ENCODE data around the gene RASSF7. TPM values are rescaled to one million over a fixed set of nuclear protein-coding genes. Genes with fewer than 3 reads are reported as not detected.

Gene RASSF7
- total RNA-seq, 2 donors from 2014 or later, result 49.4 to 107 TPM

DNA sequence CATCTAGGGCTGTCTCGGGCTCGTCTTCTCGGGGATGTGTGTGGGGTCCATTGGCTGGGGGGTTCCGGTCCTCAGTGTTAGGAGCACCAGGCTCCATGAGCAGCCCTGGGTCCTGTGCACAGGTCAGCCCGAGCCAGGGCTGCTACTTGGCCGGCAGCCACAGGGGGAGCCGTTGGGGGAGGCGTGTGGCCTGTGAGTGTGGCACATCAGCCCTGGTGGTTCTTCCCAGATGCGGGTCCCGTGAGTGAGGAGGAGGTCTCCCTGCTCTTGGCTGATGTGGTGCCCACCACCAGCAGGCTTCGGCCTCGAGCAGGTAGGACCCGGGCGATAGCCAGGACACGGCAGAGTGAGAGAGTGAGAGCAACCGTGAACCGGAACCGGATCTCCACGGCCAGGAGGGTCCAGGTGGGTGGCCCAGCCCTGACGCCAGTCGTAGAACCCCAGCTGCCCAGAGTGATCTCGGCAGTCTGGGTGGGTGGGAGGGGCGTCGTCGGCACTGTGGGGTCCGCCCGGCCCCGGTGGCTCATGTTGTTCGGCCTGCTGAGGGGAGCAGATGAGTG is 36.5 kb downstream of the RASSF7 start:
- Histone ChIP-seq H3K36me3 (peaks cover 15 to 39% of the 10 kb centered on the region in 2 donors), H3K4me3 (no peak overlapping the region), H3K27me3 (replicated peaks; ENCODE audit: insufficient read depth) (no peaks in the 10 kb centered on the region), H3K4me1 (replicated peaks) (no peaks in the 10 kb centered on the region), H3K27ac (no peak overlapping the region), H3K9me3 (no peaks in the 10 kb centered on the region)
- TF ChIP-seq POLR2A (IDR thresholded peaks at IDR 0.05) (no peak), POLR2AphosphoS5 (IDR thresholded peaks at IDR 0.05) (no peak)
- TF ChIP-seq, protein P1, sequence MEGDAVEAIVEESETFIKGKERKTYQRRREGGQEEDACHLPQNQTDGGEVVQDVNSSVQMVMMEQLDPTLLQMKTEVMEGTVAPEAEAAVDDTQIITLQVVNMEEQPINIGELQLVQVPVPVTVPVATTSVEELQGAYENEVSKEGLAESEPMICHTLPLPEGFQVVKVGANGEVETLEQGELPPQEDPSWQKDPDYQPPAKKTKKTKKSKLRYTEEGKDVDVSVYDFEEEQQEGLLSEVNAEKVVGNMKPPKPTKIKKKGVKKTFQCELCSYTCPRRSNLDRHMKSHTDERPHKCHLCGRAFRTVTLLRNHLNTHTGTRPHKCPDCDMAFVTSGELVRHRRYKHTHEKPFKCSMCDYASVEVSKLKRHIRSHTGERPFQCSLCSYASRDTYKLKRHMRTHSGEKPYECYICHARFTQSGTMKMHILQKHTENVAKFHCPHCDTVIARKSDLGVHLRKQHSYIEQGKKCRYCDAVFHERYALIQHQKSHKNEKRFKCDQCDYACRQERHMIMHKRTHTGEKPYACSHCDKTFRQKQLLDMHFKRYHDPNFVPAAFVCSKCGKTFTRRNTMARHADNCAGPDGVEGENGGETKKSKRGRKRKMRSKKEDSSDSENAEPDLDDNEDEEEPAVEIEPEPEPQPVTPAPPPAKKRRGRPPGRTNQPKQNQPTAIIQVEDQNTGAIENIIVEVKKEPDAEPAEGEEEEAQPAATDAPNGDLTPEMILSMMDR (IDR thresholded peaks at IDR 0.05), result no peak
- intact Hi-C loops (cut with DNase I), result no loop called here
- no peak for DNase-seq (ENCODE audit: low spot score)
- WGBS, result 87% methylated on average over 29 of the region's 29 CpGs

DNA sequence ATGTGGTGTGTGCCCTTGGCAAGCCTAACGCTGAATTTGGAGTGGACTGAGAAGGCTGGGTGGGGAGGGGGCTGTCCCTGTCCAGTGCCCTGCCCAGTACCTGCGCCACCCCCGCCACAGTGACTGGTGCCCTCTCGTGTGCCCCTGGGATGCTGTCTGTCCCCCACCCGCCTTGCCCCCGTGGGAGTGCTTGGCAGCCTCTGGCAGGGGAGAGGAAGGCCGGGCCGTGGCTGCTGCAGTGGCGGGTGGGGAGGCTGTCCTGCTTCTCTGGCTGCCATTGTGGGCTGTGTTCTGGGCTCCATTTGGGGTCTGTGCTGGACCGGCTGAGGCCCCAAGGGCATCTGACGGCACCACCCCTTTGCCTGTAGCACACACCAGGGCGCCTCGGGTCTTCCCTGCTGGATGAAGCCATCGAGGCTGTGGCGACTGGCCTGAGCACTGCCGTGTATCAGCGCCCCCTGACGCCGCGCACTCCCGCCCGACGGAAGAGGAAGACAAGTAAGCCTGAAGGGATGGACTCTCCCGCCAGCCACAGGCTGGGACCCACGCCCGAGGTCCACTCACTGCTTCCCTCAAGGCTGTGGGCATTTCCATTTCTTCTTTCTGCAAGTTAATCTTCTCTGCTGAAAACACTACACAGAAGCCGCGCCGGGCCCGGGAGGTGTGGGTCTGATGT is 37.4 kb downstream of the RASSF7 start:
- Histone ChIP-seq H3K9me3 (no peaks in the 10 kb centered on the region), H3K27me3 (replicated peaks; ENCODE audit: insufficient read depth) (no peaks in the 10 kb centered on the region), H3K36me3 (peaks cover 7 to 41% of the 10 kb centered on the region in 2 donors), H3K4me1 (replicated peaks) (no peaks in the 10 kb centered on the region), H3K27ac (no peak overlapping the region), H3K4me3 (no peak overlapping the region)
- WGBS, result 90% methylated on average over 30 of the region's 30 CpGs
- intact Hi-C loops (cut with DNase I), result no loop called here
- TF ChIP-seq, protein P1 (IDR thresholded peaks at IDR 0.05), result no peak
- TF ChIP-seq POLR2A (IDR thresholded peaks at IDR 0.05) (no peak), POLR2AphosphoS5 (IDR thresholded peaks at IDR 0.05) (no peak)
- DNase-seq (ENCODE audit: low spot score), result no peak

GRCh38 chr11:601573-602245 is 40.9 kb downstream of the RASSF7 start:
- H3K4me1 ChIP-seq (replicated peaks), result no peaks in the 10 kb centered on the region
- WGBS, result 91% methylated on average over 23 of the region's 23 CpGs
- no peaks in the 10 kb centered on the region for H3K9me3 ChIP-seq
- intact Hi-C loops (cut with DNase I), result no loop called here
- no peak for DNase-seq (ENCODE audit: low spot score)
- no peaks in the 10 kb centered on the region for H3K27me3 ChIP-seq (replicated peaks; ENCODE audit: insufficient read depth)
- H3K27ac ChIP-seq, result no peak overlapping the region
- TF ChIP-seq POLR2AphosphoS5 (IDR thresholded peaks at IDR 0.05) (no peak), POLR2A (IDR thresholded peaks at IDR 0.05) (no peak)
- TF ChIP-seq, protein P1 (IDR thresholded peaks at IDR 0.05), result no peak
- H3K36me3 ChIP-seq, result peaks cover 22 to 47% of the 10 kb centered on the region in 2 donors
- no peak overlapping the region for H3K4me3 ChIP-seq

GRCh38 chr11:603154-603553 is 42.4 kb downstream of the RASSF7 start:
- DNase-seq (ENCODE audit: low spot score), result no peak
- no peak overlapping the region for H3K4me3 ChIP-seq
- TF ChIP-seq POLR2AphosphoS5 (IDR thresholded peaks at IDR 0.05), result no peak
- TF ChIP-seq, protein P1 (IDR thresholded peaks at IDR 0.05), result no peak
- TF ChIP-seq POLR2A (IDR thresholded peaks at IDR 0.05), result no peak
- intact Hi-C loops (cut with DNase I), result no loop called here
- 92% methylated on average over 13 of the region's 13 CpGs for WGBS
- no peaks in the 10 kb centered on the region for H3K27me3 ChIP-seq (replicated peaks; ENCODE audit: insufficient read depth)
- H3K9me3 ChIP-seq, result no peaks in the 10 kb centered on the region
- no peaks in the 10 kb centered on the region for H3K4me1 ChIP-seq (replicated peaks)
- H3K36me3 ChIP-seq, result peaks cover 26 to 49% of the 10 kb centered on the region in 2 donors
- no peak overlapping the region for H3K27ac ChIP-seq
